GM23338 (cell line): ENCODE data around the gene XKRX. TPM values are rescaled to one million over a fixed set of nuclear protein-coding genes. Genes with fewer than 3 reads are reported as not detected.

Experiments
- ATAC-seq: fragments of 200-7000 bp; cut with Tn5 transposase; 3 replicates; pipeline ENCODE4 v1.9.1; 2020
- DNase-seq: peaks from one replicate; pipeline ENCODE4 v3.0.0-alpha.2; 2015; ENCODE audit warnings: low spot score
- H2AFZ ChIP-seq: fragments of 200-600 bp; sonication (generic); 2 replicates; pipeline ENCODE4 v1.8.0; 2016; ENCODE audit warnings: antibody characterized with exemption, mild to moderate bottlenecking, moderate library complexity
- H3F3A ChIP-seq: fragments of 200-600 bp; sonication (generic); replicated peaks from 2 replicates; pipeline ENCODE4 v1.8.0; 2017; ENCODE audit warnings: antibody characterized with exemption, mixed run types, low read depth
- H3K27ac ChIP-seq: fragments of 200-600 bp; sonication (generic); 2 replicates; pipeline ENCODE4 v1.6.1; 2016; ENCODE audit warnings: low read depth
- H3K27me3 ChIP-seq: fragments of 200-600 bp; sonication (generic); 2 replicates; pipeline ENCODE4 v1.8.0; 2016; ENCODE audit warnings: mild to moderate bottlenecking, mixed run types, moderate library complexity; ENCODE audit not compliant: insufficient read depth
- H3K36me3 ChIP-seq: fragments of 200-600 bp; sonication (generic); 2 replicates; pipeline ENCODE4 v1.8.0; 2016; ENCODE audit warnings: mild to moderate bottlenecking; ENCODE audit not compliant: insufficient read depth
- H3K4me1 ChIP-seq: fragments of 200-600 bp; sonication (generic); 2 replicates; pipeline ENCODE4 v1.8.0; 2016; ENCODE audit warnings: mild to moderate bottlenecking, moderate library complexity; ENCODE audit not compliant: insufficient read depth
- H3K4me2 ChIP-seq: fragments of 200-600 bp; sonication (generic); 2 replicates; pipeline ENCODE4 v1.7.1; 2017; ENCODE audit warnings: mixed run types
- H3K4me3 ChIP-seq: fragments of 200-600 bp; sonication (generic); 2 replicates; pipeline ENCODE4 v1.6.1; 2016; ENCODE audit warnings: mixed run types
- H3K79me2 ChIP-seq: fragments of 200-600 bp; sonication (generic); replicated peaks from 2 replicates; pipeline ENCODE4 v1.8.0; 2017; ENCODE audit warnings: mild to moderate bottlenecking; ENCODE audit not compliant: insufficient read depth
- H3K9me2 ChIP-seq: fragments of 200-600 bp; sonication (generic); 2 replicates; pipeline ENCODE4 v1.8.0; 2017; ENCODE audit not compliant: insufficient read depth
- H4K20me1 ChIP-seq: fragments of 200-600 bp; sonication (generic); replicated peaks from 2 replicates; pipeline ENCODE4 v1.8.0; 2017; ENCODE audit warnings: mild to moderate bottlenecking; ENCODE audit not compliant: insufficient read depth
- H3K27ac Mint-ChIP-seq: 2 replicates; pipeline ENCODE4 v1.8.0; 2020; ENCODE audit warnings: inconsistent platforms, mild to moderate bottlenecking, moderate library complexity, mixed read lengths
- H3K27me3 Mint-ChIP-seq: 3 replicates; pipeline ENCODE4 v1.8.0; 2022; ENCODE audit warnings: low read depth, mild to moderate bottlenecking, moderate library complexity, mixed read lengths, inconsistent platforms; ENCODE audit not compliant: insufficient read depth, poor library complexity
- H3K36me3 Mint-ChIP-seq: 3 replicates; pipeline ENCODE4 v1.8.0; 2021; ENCODE audit warnings: low read depth, mild to moderate bottlenecking, inconsistent platforms, moderate library complexity, mixed read lengths
- H3K4me1 Mint-ChIP-seq: 3 replicates; pipeline ENCODE4 v1.8.0; 2020; ENCODE audit warnings: mild to moderate bottlenecking, inconsistent platforms, mixed read lengths
- H3K4me3 Mint-ChIP-seq: 3 replicates; pipeline ENCODE4 v1.8.0; 2021; ENCODE audit warnings: moderate library complexity, mild to moderate bottlenecking, inconsistent platforms, mixed read lengths
- H3K9me3 Mint-ChIP-seq: 3 replicates; pipeline ENCODE4 v1.8.0; 2020; ENCODE audit warnings: moderate library complexity, mild to moderate bottlenecking, inconsistent platforms, mixed read lengths
- CREB1 ChIP-seq: fragments of 250-450 bp; sonication (Bioruptor Pico); IDR thresholded peaks from 2 replicates; pipeline ENCODE4 v1.5.0; 2020; ENCODE audit warnings: low read depth, mild to moderate bottlenecking, moderate library complexity
- EZH2 ChIP-seq: fragments of 200-600 bp; sonication (generic); IDR thresholded peaks from one replicate; pipeline ENCODE4 v1.8.0; 2017; ENCODE audit warnings: antibody characterized with exemption, mild to moderate bottlenecking, low read depth; ENCODE audit not compliant: unreplicated experiment
- EZH2phosphoT487 ChIP-seq: fragments of 200-600 bp; sonication (generic); IDR thresholded peaks from one replicate; pipeline ENCODE4 v1.8.1; 2018; ENCODE audit warnings: antibody characterized with exemption; ENCODE audit not compliant: unreplicated experiment
- JUNB ChIP-seq: IDR thresholded peaks from one replicate; pipeline ENCODE4 v1.6.1; 2016; ENCODE audit warnings: antibody characterized with exemption; ENCODE audit not compliant: unreplicated experiment
- NANOG ChIP-seq: IDR thresholded peaks from 2 replicates; pipeline ENCODE4 v1.6.1; 2016; ENCODE audit warnings: antibody characterized with exemption, borderline replicate concordance
- POLR2AphosphoS5 ChIP-seq: IDR thresholded peaks from 2 replicates; pipeline ENCODE4 v1.6.1; 2016; ENCODE audit warnings: antibody characterized with exemption, low read depth
- STAT1 ChIP-seq: IDR thresholded peaks from one replicate; pipeline ENCODE4 v1.6.1; 2016; ENCODE audit warnings: antibody characterized with exemption; ENCODE audit not compliant: unreplicated experiment
- ZNF114 ChIP-seq: fragments of 250-450 bp; sonication (Bioruptor Pico); IDR thresholded peaks from 2 replicates; pipeline ENCODE4 v1.5.0; 2020; ENCODE audit warnings: mild to moderate bottlenecking, moderate library complexity
- ZNF331 ChIP-seq: fragments of 250-450 bp; sonication (Bioruptor Pico); IDR thresholded peaks from 2 replicates; pipeline ENCODE4 v1.5.0; 2020; ENCODE audit warnings: low read depth, mild to moderate bottlenecking, moderate library complexity
- polyA plus RNA-seq: library from polyadenylated mRNA; unstranded; fragments of >200 nt; fragmentation: Nextera tagmentation; extraction: Ambion mirVana; gene quantifications from 2 replicates; pipeline ENCODE4 v1.2.1, GENCODE V29; 2016
- total RNA-seq: library from RNA; depleted of rRNA; stranded (reverse); fragments of >200 nt; shearing (Covaris generic); gene quantifications from 2 replicates; pipeline ENCODE4 v1.2.3, GENCODE V29; 2014
- TF ChIP-seq, protein P1 (sequence below): fragments of 250-450 bp; sonication (Bioruptor Pico); IDR thresholded peaks from 2 replicates; pipeline ENCODE4 v1.5.0; 2020; ENCODE audit warnings: mild to moderate bottlenecking, moderate library complexity
- TF ChIP-seq, protein P2 (sequence below), 2 experiments: fragments of 200-600 bp in 1 of 2; sonication (generic) in 1 of 2; conservative IDR thresholded peaks; 2 replicates each; pipeline versions ENCODE4 v1.5.1 to v1.6.1; 2016 to 2017; ENCODE audit warnings: antibody characterized with exemption in 2 of 2, low read depth in 2 of 2, mild to moderate bottlenecking in 2 of 2, moderate library complexity in 1 of 2
- TF ChIP-seq, protein P3 (sequence below): IDR thresholded peaks from 2 replicates; pipeline ENCODE4 v1.6.1; 2016; ENCODE audit warnings: antibody characterized with exemption
- TF ChIP-seq, protein P4 (sequence below): IDR thresholded peaks from one replicate; pipeline ENCODE4 v1.6.1; 2018; ENCODE audit warnings: antibody characterized with exemption; ENCODE audit not compliant: unreplicated experiment

XKRX gene
- total and polyA plus RNA-seq, 2 experiments from 2014 or later = 0.16 to 0.83 TPM

DNA sequence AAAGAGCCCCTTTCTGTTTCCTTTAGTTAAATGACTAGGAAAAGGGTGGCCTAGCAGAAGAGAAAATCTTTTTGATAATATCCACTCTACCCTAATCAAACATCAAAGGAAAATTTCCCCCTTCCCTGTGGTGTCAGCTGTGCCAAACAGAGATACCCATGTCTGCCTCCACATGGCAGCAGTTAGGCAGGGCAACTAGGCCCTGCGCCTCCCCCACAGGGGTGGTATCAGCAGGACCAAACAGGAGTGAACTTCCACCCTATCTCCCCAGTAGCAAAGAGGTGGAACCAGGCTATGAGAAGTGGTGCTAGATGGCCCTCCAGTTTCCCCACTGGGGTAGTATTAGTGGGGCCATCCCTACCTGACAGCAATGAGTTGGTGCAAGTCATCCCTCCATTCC lies 19.8 kb upstream of the XKRX start:
- TF ChIP-seq JUNB (no peak), EZH2 (no peak), POLR2AphosphoS5 (no peak), ZNF114 (CRISPR knock-in tag) (no peak), NANOG (no peak), STAT1 (no peak), EZH2phosphoT487 (no peak), CREB1 (CRISPR knock-in tag) (no peak), ZNF331 (no peak)
- TF ChIP-seq, protein P1, sequence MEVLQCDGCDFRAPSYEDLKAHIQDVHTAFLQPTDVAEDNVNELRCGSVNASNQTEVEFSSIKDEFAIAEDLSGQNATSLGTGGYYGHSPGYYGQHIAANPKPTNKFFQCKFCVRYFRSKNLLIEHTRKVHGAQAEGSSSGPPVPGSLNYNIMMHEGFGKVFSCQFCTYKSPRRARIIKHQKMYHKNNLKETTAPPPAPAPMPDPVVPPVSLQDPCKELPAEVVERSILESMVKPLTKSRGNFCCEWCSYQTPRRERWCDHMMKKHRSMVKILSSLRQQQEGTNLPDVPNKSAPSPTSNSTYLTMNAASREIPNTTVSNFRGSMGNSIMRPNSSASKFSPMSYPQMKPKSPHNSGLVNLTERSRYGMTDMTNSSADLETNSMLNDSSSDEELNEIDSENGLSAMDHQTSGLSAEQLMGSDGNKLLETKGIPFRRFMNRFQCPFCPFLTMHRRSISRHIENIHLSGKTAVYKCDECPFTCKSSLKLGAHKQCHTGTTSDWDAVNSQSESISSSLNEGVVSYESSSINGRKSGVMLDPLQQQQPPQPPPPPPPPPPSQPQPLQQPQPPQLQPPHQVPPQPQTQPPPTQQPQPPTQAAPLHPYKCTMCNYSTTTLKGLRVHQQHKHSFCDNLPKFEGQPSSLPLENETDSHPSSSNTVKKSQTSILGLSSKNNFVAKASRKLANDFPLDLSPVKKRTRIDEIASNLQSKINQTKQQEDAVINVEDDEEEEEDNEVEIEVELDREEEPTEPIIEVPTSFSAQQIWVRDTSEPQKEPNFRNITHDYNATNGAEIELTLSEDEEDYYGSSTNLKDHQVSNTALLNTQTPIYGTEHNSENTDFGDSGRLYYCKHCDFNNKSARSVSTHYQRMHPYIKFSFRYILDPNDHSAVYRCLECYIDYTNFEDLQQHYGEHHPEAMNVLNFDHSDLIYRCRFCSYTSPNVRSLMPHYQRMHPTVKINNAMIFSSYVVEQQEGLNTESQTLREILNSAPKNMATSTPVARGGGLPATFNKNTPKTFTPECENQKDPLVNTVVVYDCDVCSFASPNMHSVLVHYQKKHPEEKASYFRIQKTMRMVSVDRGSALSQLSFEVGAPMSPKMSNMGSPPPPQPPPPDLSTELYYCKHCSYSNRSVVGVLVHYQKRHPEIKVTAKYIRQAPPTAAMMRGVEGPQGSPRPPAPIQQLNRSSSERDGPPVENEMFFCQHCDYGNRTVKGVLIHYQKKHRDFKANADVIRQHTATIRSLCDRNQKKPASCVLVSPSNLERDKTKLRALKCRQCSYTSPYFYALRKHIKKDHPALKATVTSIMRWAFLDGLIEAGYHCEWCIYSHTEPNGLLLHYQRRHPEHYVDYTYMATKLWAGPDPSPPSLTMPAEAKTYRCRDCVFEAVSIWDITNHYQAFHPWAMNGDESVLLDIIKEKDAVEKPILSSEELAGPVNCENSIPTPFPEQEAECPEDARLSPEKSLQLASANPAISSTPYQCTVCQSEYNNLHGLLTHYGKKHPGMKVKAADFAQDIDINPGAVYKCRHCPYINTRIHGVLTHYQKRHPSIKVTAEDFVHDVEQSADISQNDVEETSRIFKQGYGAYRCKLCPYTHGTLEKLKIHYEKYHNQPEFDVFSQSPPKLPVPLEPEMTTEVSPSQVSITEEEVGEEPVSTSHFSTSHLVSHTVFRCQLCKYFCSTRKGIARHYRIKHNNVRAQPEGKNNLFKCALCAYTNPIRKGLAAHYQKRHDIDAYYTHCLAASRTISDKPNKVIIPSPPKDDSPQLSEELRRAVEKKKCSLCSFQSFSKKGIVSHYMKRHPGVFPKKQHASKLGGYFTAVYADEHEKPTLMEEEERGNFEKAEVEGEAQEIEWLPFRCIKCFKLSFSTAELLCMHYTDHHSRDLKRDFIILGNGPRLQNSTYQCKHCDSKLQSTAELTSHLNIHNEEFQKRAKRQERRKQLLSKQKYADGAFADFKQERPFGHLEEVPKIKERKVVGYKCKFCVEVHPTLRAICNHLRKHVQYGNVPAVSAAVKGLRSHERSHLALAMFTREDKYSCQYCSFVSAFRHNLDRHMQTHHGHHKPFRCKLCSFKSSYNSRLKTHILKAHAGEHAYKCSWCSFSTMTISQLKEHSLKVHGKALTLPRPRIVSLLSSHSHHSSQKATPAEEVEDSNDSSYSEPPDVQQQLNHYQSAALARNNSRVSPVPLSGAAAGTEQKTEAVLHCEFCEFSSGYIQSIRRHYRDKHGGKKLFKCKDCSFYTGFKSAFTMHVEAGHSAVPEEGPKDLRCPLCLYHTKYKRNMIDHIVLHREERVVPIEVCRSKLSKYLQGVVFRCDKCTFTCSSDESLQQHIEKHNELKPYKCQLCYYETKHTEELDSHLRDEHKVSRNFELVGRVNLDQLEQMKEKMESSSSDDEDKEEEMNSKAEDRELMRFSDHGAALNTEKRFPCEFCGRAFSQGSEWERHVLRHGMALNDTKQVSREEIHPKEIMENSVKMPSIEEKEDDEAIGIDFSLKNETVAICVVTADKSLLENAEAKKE (CRISPR knock-in tag) = no peak
- TF ChIP-seq, protein P2, sequence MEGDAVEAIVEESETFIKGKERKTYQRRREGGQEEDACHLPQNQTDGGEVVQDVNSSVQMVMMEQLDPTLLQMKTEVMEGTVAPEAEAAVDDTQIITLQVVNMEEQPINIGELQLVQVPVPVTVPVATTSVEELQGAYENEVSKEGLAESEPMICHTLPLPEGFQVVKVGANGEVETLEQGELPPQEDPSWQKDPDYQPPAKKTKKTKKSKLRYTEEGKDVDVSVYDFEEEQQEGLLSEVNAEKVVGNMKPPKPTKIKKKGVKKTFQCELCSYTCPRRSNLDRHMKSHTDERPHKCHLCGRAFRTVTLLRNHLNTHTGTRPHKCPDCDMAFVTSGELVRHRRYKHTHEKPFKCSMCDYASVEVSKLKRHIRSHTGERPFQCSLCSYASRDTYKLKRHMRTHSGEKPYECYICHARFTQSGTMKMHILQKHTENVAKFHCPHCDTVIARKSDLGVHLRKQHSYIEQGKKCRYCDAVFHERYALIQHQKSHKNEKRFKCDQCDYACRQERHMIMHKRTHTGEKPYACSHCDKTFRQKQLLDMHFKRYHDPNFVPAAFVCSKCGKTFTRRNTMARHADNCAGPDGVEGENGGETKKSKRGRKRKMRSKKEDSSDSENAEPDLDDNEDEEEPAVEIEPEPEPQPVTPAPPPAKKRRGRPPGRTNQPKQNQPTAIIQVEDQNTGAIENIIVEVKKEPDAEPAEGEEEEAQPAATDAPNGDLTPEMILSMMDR (conservative IDR thresholded peaks at IDR 0.05; ENCODE audit: low read depth in 2 of 2) = no peak
- TF ChIP-seq, protein P3, sequence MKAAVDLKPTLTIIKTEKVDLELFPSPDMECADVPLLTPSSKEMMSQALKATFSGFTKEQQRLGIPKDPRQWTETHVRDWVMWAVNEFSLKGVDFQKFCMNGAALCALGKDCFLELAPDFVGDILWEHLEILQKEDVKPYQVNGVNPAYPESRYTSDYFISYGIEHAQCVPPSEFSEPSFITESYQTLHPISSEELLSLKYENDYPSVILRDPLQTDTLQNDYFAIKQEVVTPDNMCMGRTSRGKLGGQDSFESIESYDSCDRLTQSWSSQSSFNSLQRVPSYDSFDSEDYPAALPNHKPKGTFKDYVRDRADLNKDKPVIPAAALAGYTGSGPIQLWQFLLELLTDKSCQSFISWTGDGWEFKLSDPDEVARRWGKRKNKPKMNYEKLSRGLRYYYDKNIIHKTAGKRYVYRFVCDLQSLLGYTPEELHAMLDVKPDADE = no peak
- TF ChIP-seq, protein P4, sequence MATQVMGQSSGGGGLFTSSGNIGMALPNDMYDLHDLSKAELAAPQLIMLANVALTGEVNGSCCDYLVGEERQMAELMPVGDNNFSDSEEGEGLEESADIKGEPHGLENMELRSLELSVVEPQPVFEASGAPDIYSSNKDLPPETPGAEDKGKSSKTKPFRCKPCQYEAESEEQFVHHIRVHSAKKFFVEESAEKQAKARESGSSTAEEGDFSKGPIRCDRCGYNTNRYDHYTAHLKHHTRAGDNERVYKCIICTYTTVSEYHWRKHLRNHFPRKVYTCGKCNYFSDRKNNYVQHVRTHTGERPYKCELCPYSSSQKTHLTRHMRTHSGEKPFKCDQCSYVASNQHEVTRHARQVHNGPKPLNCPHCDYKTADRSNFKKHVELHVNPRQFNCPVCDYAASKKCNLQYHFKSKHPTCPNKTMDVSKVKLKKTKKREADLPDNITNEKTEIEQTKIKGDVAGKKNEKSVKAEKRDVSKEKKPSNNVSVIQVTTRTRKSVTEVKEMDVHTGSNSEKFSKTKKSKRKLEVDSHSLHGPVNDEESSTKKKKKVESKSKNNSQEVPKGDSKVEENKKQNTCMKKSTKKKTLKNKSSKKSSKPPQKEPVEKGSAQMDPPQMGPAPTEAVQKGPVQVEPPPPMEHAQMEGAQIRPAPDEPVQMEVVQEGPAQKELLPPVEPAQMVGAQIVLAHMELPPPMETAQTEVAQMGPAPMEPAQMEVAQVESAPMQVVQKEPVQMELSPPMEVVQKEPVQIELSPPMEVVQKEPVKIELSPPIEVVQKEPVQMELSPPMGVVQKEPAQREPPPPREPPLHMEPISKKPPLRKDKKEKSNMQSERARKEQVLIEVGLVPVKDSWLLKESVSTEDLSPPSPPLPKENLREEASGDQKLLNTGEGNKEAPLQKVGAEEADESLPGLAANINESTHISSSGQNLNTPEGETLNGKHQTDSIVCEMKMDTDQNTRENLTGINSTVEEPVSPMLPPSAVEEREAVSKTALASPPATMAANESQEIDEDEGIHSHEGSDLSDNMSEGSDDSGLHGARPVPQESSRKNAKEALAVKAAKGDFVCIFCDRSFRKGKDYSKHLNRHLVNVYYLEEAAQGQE = no peak
- Mint-ChIP-seq H3K4me3 (no peak overlapping the region), H3K27ac (no peak overlapping the region), H3K27me3 (peaks cover 4% of the 10 kb centered on the region), H3K4me1 (peaks cover 15% of the 10 kb centered on the region), H3K9me3 (no peaks in the 10 kb centered on the region), H3K36me3 (no peaks in the 10 kb centered on the region)
- DNase-seq (no peak), ATAC-seq (no peak; the same call in 2 of the 3 replicates)
- Histone ChIP-seq H3K36me3 (no peaks in the 10 kb centered on the region), H3K4me1 (peaks cover 4% of the 10 kb centered on the region), H3K4me3 (no peak overlapping the region), H3K79me2 (no peaks in the 10 kb centered on the region), H3K9me2 (no peaks in the 10 kb centered on the region), H2AFZ (no peak overlapping the region), H3K27ac (no peak overlapping the region), H4K20me1 (no peaks in the 10 kb centered on the region), H3F3A (no peaks in the 10 kb centered on the region), H3K27me3 (no peaks in the 10 kb centered on the region), H3K4me2 (no peak overlapping the region)
